Measurements from ENCODE around the gene LUM. TPM values are rescaled to one million over a fixed set of nuclear protein-coding genes. Genes with fewer than 3 reads are reported as not detected.
"Not testable (repeated sequence)": the region's sequence is repeated elsewhere in the genome, so short reads cannot be mapped to it uniquely, and the experiment has no call there.

The LUM gene
- total RNA-seq, 1 donor from 2014 or later: not detected

- DNase-seq (ENCODE audit: low read depth in 2 of 2): no peak
Measured at GRCh38 chr12:91109581-91110310, 1.5 kb downstream of the LUM start.

- peak; percentile 4 to 54 for DNase-seq (ENCODE audit: low read depth in 2 of 2)
Measured at GRCh38 chr12:91109148-91109564, 2.1 kb downstream of the LUM start.

- DNase-seq (ENCODE audit: low read depth in 2 of 2): no peak
Measured at GRCh38 chr12:91108196-91108755, 3.0 kb downstream of the LUM start.

- no peak for DNase-seq (ENCODE audit: low read depth in 2 of 2)
Measured at GRCh38 chr12:91106283-91106682, 5.0 kb downstream of the LUM start.

GRCh38 chr12:91105807-91106206 is 5.5 kb downstream of the LUM start:
- DNase-seq (ENCODE audit: low read depth in 2 of 2): no peak

GRCh38 chr12:91104812-91105466 is 6.4 kb downstream of the LUM start:
- no peak for DNase-seq (ENCODE audit: low read depth in 2 of 2)

- no peak for DNase-seq (ENCODE audit: low read depth in 2 of 2)
Measured at GRCh38 chr12:91103624-91104023, 7.7 kb downstream of the LUM start.

- DNase-seq (ENCODE audit: low read depth in 2 of 2): no peak
Measured at GRCh38 chr12:91103101-91103500, 8.2 kb downstream of the LUM start.

- DNase-seq (ENCODE audit: low read depth in 2 of 2): no peak
Measured at GRCh38 chr12:91100906-91101305, 10.4 kb downstream of the LUM start.

GRCh38 chr12:91099836-91100235 is 11.5 kb downstream of the LUM start:
- DNase-seq (ENCODE audit: low read depth in 2 of 2): no peak

GRCh38 chr12:91099341-91099740 is 12.0 kb downstream of the LUM start:
- DNase-seq (ENCODE audit: low read depth in 2 of 2): no peak

- no peak for DNase-seq (ENCODE audit: low read depth in 2 of 2)
Measured at GRCh38 chr12:91098941-91099340, 12.4 kb downstream of the LUM start.

GRCh38 chr12:91098461-91098860 is 12.8 kb downstream of the LUM start:
- DNase-seq (ENCODE audit: low read depth in 2 of 2): no peak

- DNase-seq (ENCODE audit: low read depth in 2 of 2): no peak
Measured at GRCh38 chr12:91094957-91095356, 16.3 kb downstream of the LUM start.

- DNase-seq (ENCODE audit: low read depth in 2 of 2): no peak
Measured at GRCh38 chr12:91094032-91094662, 17.1 kb downstream of the LUM start.

- DNase-seq (ENCODE audit: low read depth in 2 of 2): no peak
Measured at GRCh38 chr12:91093341-91093740, 18.0 kb downstream of the LUM start.

GRCh38 chr12:91091916-91092715 is 19.2 kb downstream of the LUM start:
- DNase-seq (ENCODE audit: low read depth in 2 of 2): no peak

GRCh38 chr12:91089953-91090352 is 21.3 kb downstream of the LUM start:
- DNase-seq (ENCODE audit: low read depth in 2 of 2): not testable (repeated sequence)

- no peak for DNase-seq (ENCODE audit: low read depth in 2 of 2)
Measured at GRCh38 chr12:91080041-91080440, 31.3 kb downstream of the LUM start.

- no peak for DNase-seq (ENCODE audit: low read depth in 2 of 2)
Measured at GRCh38 chr12:91078501-91078900, 32.8 kb downstream of the LUM start.

- DNase-seq (ENCODE audit: low read depth in 2 of 2): no peak
Measured at GRCh38 chr12:91077228-91077954, 33.9 kb downstream of the LUM start.
